Measurements from ENCODE around the gene CYTH3. TPM values are rescaled to one million over a fixed set of nuclear protein-coding genes. Genes with fewer than 3 reads are reported as not detected.

CYTH3 gene
- total RNA-seq, 4 donors from 2014 or later: 41.0 to 75.5 (median 56.7) TPM

DNA sequence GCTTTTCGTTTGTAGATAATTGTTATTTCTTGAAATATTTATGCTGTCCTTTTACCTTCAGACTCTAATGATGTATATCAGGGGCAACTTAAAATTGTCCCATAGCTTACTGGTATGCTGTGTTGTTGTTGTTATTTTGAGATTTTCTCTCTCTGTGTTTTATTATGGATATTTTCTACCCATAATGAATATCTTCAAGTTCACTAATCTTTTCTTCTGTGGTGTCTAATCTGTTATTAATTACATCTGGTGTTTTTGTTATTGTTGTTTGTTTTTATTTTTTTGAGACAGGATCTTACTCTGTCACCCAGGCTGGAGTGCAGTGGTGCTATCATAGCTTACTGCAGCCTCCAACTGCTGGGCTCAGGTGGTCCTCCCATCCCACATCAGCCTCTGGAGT, 139.2 kb downstream of the CYTH3 start:
- Histone ChIP-seq H3K4me1 (peaks cover 0 to 9% of the 10 kb centered on the region in 2 donors), H3K9me3 (no peaks in the 10 kb centered on the region), H3K4me3 (replicated peaks in 1 of 3) (no peak overlapping the region), H3K27ac (no peak overlapping the region), H3K27me3 (no peaks in the 10 kb centered on the region), H3K36me3 (peaks cover 0 to 2% of the 10 kb centered on the region in 2 donors)
- intact Hi-C loops (cut with DNase I): no loop called here
- TF ChIP-seq POLR2A (IDR thresholded peaks at IDR 0.05): no peak
- no peak for TF ChIP-seq CTCF (IDR thresholded peaks at IDR 0.05)
- 93 to 100% methylated on average over 1 of the region's 1 CpG for WGBS, 2 donors
- DNase-seq: no peak

DNA sequence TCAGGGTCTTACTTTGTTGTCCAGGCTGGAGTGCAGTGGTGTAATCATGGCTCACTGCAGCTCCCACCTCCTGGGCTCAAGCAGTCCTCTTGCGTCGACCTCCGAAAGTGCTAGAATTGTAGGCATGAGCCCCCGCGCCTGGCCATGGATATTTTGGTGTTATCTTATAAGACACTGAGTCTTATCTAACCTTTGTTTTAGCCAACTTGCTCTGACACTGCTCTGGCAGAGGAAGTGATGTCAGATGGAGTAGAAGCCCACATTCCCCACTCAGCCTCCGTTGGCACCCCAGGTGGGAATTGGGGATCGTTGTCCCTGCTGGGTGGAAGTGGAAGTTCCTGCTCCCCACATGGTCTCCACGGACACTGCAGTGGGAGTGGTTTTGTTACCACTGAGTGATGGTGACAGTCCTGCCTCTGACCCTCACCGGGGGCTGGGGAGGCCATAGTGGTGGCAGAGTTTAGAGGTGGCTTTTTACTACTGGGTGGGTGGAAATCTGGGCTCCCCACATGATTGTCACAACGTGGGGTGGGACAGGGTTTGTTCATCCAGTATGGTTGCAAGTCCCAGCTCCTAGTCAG, 142.3 kb downstream of the CYTH3 start:
- Histone ChIP-seq H3K36me3 (peaks cover 0 to 2% of the 10 kb centered on the region in 2 donors), H3K27ac (no peak overlapping the region), H3K27me3 (no peaks in the 10 kb centered on the region), H3K4me3 (replicated peaks in 1 of 3) (no peak overlapping the region), H3K9me3 (no peaks in the 10 kb centered on the region), H3K4me1 (peaks cover 0 to 9% of the 10 kb centered on the region in 2 donors)
- no peak for TF ChIP-seq POLR2A (IDR thresholded peaks at IDR 0.05)
- no peak for TF ChIP-seq CTCF (IDR thresholded peaks at IDR 0.05)
- intact Hi-C loops (cut with DNase I): no loop called here
- no peak for DNase-seq
- 91 to 93% methylated on average over 9 to 10 of the region's 10 CpGs for WGBS, 2 donors

DNA sequence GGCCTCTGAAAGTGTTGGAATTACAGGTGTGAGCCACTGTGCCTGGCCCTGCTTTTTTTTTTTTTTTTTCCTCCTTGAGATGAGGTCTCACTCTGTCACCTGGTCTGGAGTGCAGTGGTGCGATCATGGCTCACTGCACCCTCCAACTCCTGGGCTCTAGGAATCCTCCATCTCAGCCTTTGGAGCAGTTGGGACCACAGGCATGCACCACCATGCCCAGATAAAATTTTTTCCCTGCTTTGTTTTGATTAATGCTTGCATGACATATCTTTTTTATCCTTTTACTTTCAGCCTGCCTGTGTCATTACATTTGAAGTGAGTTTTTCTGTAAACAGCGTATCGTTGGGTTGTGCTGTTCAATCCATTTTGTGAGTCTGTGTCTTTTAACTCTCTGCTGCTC, 144.2 kb downstream of the CYTH3 start:
- 92 to 97% methylated on average over 3 of the region's 3 CpGs for WGBS, 2 donors
- intact Hi-C loops (cut with DNase I): no loop called here
- Histone ChIP-seq H3K27me3 (no peaks in the 10 kb centered on the region), H3K9me3 (no peaks in the 10 kb centered on the region), H3K36me3 (peaks cover 0 to under 1% of the 10 kb centered on the region in 2 donors), H3K4me1 (peaks cover 0 to 9% of the 10 kb centered on the region in 2 donors), H3K27ac (no peak overlapping the region), H3K4me3 (replicated peaks in 1 of 3) (no peak overlapping the region)
- no peak for TF ChIP-seq POLR2A (IDR thresholded peaks at IDR 0.05)
- TF ChIP-seq CTCF (IDR thresholded peaks at IDR 0.05): no peak
- DNase-seq: no peak

DNA sequence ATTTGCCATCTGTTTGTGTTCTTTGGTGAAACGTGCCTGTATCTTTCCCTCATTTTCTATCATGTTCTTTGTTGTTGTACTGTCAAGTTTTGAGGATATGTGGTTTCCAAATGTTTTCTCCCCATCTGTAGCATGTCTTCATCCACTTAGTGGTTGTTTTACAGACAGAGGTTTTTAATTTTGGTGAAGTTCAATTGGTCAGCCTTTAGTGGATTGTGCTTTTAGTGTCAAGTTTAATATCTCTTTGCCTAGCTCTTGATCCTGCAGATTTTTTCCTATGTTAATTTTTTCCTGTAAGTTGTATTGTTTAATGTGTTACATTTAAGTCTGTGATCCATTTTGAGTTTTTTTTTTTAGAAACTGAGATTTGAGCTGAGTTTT, 145.3 kb downstream of the CYTH3 start:
- Histone ChIP-seq H3K27me3 (no peaks in the 10 kb centered on the region), H3K27ac (no peak overlapping the region), H3K9me3 (no peaks in the 10 kb centered on the region), H3K4me1 (peaks cover 0 to 9% of the 10 kb centered on the region in 2 donors), H3K36me3 (peaks cover 5 to 6% of the 10 kb centered on the region in 2 donors), H3K4me3 (replicated peaks in 1 of 3) (no peak overlapping the region)
- TF ChIP-seq POLR2A (IDR thresholded peaks at IDR 0.05): no peak
- no peak for TF ChIP-seq CTCF (IDR thresholded peaks at IDR 0.05)
- intact Hi-C loops (cut with DNase I): no loop called here
- no peak for DNase-seq
- WGBS, 2 donors: 78 to 82% methylated on average over 1 of the region's 1 CpG

GRCh38 chr7:6123843-6124242, 148.6 kb downstream of the CYTH3 start:
- Histone ChIP-seq H3K4me3 (replicated peaks in 1 of 3) (no peak overlapping the region), H3K36me3 (peaks cover 6 to 13% of the 10 kb centered on the region in 2 donors), H3K27me3 (no peaks in the 10 kb centered on the region), H3K4me1 (no peaks in the 10 kb centered on the region), H3K27ac (no peak overlapping the region), H3K9me3 (no peaks in the 10 kb centered on the region)
- intact Hi-C loops (cut with DNase I): no loop called here
- TF ChIP-seq CTCF (IDR thresholded peaks at IDR 0.05): no peak
- no peak for TF ChIP-seq POLR2A (IDR thresholded peaks at IDR 0.05)
- WGBS, 2 donors: 96 to 99% methylated on average over 8 of the region's 8 CpGs
- no peak for DNase-seq
